ENCODE data around the gene ARMCX6. TPM values are rescaled to one million over a fixed set of nuclear protein-coding genes. Genes with fewer than 3 reads are reported as not detected.

ARMCX6 gene
- total and polyA plus RNA-seq, 2 of the 13 experiments (the other 11 are each of a cell fraction or from before 2014, with no cell fraction given): 19.4 to 23.3 TPM

GRCh38 chrX:101642093-101642492 is 24.3 kb upstream of the ARMCX6 start:
- BruUV-seq (replicated peaks): no TSS peak
- in situ Hi-C loops (cut with HindIII; ENCODE audit: extremely low pct_ligation_motif_present, low pct_unique_long_range_greater_than_20kb) (no loop called here), intact Hi-C loops (cut with micrococcal nuclease; ENCODE audit: unreplicated experiment) (no loop called here)
- POLR2A ChIA-PET: no interaction called here
- H3K36me3 ChIP-seq (replicated peaks in 1 of 2; ENCODE audit: control insufficient read depth in 1 of 2, insufficient read depth in 2 of 2, low read length in 2 of 2): no peaks in the 10 kb centered on the region
- H2AFZ ChIP-seq (ENCODE audit: low read length): no peak overlapping the region
- no peaks in the 10 kb centered on the region for H3K79me2 ChIP-seq (ENCODE audit: insufficient read depth, low read length)
- H3K27me3 ChIP-seq (ENCODE audit: control insufficient read depth in 1 of 2, insufficient read depth in 2 of 2, low read length in 2 of 2): no peaks in the 10 kb centered on the region
- H3K27ac ChIP-seq (ENCODE audit: extremely low read length, insufficient read depth, low read length): no peak overlapping the region
- ATAC-seq: no peak
- no peaks in the 10 kb centered on the region for H3K9me3 ChIP-seq (ENCODE audit: low read length)
- no peak overlapping the region for H3K4me3 ChIP-seq (replicated peaks in 1 of 3; ENCODE audit: insufficient read depth in 1 of 3, low read depth in 2 of 3, low read length in 3 of 3)
- H3K4me1 ChIP-seq (ENCODE audit: insufficient read depth, low read length): no peaks in the 10 kb centered on the region
- no peak overlapping the region for H3K9ac ChIP-seq (ENCODE audit: insufficient read depth, low read depth, low read length)
- no peak overlapping the region for H3K4me2 ChIP-seq (ENCODE audit: low read depth, low read length)
- TF ChIP-seq ZNF367 (CRISPR knock-in tag; IDR thresholded peaks at IDR 0.05; ENCODE audit: borderline replicate concordance): no peak
- no peak for TF ChIP-seq PHF8 (CRISPR knock-in tag; IDR thresholded peaks at IDR 0.05)
- no peak for TF ChIP-seq ZSCAN31 (CRISPR knock-in tag; IDR thresholded peaks at IDR 0.05; ENCODE audit: low read depth)
- no peak for TF ChIP-seq MTF2 (CRISPR knock-in tag; IDR thresholded peaks at IDR 0.05; ENCODE audit: borderline replicate concordance)
- TF ChIP-seq ZEB1 (IDR thresholded peaks at IDR 0.05; ENCODE audit: insufficient replicate concordance, low read depth): no peak
- no peak for TF ChIP-seq ZNF383 (CRISPR knock-in tag; IDR thresholded peaks at IDR 0.05; ENCODE audit: borderline replicate concordance)
- TF ChIP-seq ZIK1 (CRISPR knock-in tag; IDR thresholded peaks at IDR 0.05; ENCODE audit: borderline replicate concordance, low read depth): no peak
- TF ChIP-seq TRIM22 (IDR thresholded peaks at IDR 0.05): no peak
- no peak for TF ChIP-seq NCOA5 (CRISPR knock-in tag; IDR thresholded peaks at IDR 0.05)
- TF ChIP-seq PREB (CRISPR knock-in tag; IDR thresholded peaks at IDR 0.05): no peak
- TF ChIP-seq LBX2 (CRISPR knock-in tag; IDR thresholded peaks at IDR 0.05; ENCODE audit: borderline replicate concordance): no peak
- no peak for TF ChIP-seq SRSF9 (IDR thresholded peaks at IDR 0.05; ENCODE audit: borderline replicate concordance, insufficient read depth, low read depth, low read length, poor library complexity, severe bottlenecking)
- TF ChIP-seq, protein P1, sequence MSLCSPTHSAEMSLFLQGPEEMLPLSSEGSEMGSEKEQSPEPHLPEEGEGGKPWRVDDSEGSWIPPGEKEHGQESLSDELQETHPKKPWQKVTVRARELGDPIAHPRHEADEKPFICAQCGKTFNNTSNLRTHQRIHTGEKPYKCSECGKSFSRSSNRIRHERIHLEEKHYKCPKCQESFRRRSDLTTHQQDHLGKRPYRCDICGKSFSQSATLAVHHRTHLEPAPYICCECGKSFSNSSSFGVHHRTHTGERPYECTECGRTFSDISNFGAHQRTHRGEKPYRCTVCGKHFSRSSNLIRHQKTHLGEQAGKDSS (CRISPR knock-in tag; IDR thresholded peaks at IDR 0.05; ENCODE audit: borderline replicate concordance, low read depth): no peak
- TF ChIP-seq AKNA (CRISPR knock-in tag; IDR thresholded peaks at IDR 0.05; ENCODE audit: borderline replicate concordance): no peak
- 8% methylated on average over 1 of the region's 1 CpG for WGBS (ENCODE audit: low lambda C conversion rate)
- no peak for DNase-seq (ENCODE audit: low spot score)
- CTCF ChIA-PET (ENCODE audit: low intra/inter-chr PET ratio, low total read pairs): no interaction called here
- no peaks in the 10 kb centered on the region for H4K20me1 ChIP-seq (ENCODE audit: insufficient read depth, low read length)
- no peak for FAIRE-seq
